Cardiac ventricle fibroblast (primary cell): ENCODE data around the gene NR4A2. TPM values are rescaled to one million over a fixed set of nuclear protein-coding genes. Genes with fewer than 3 reads are reported as not detected.

Source experiments
- total RNA-seq: library from RNA; depleted of rRNA; stranded (reverse); fragments of >200 nt; gene quantifications from 2 replicates; pipeline ENCODE4 v1.2.3, GENCODE V29; 2015

NR4A2 gene
- 0.19 and 1.6 TPM in 2 replicates for total RNA-seq

DNA sequence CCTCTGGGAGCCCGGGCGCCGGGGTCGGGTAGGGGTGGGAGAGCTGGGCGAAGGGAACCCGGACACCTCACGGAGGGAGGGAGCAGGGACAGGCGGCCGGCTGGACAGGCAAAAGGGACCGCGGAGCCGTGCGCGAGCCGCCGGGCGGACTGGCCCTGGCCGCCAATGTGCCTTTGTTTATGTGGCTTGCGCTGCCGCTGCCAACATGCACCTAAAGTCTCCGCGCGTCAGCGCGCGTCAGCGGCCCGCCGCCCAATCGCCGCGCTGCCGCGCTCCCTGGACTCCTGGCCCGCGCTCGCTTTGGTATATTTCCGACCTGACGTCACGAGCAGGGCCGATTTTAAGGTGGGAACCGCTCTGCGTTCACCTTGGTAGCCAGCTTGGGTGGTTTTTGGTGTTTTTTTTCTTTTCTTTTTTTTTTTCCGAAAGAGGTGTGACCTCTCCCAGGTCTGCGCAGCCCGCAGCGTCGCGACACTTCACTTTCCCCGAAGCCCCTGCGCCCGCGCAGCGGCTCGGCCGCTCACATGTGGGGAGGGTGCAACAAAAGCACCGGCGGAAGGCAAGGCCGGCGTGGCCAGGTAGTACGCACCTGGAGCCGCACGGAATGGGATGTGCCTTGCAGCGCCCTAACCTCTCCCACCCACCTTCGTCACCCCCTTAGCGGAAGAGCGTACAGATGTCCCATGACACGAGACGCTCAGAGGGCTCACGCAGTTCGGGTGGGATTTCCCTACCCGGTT lies at the start of gene NR4A2:
Gene NR4A2 (minus strand): TSS at position 188 of the 740 bp plus-strand sequence. CDS start 2,535 bp downstream, outside the sequence.

Other genes starting within 250 kb of the NR4A2 start
- gene GPD2, start 103.7 kb upstream of the NR4A2 start, total RNA-seq = 10.9 and 29.5 TPM in 2 replicates